Activated CD8-positive, alpha-beta T cell treated with anti-CD3 and anti-CD28 coated beads for 36 hours (primary cell): Measurements from ENCODE around the gene CYP46A1. TPM values are rescaled to one million over a fixed set of nuclear protein-coding genes. Genes with fewer than 3 reads are reported as not detected.
"Not testable (repeated sequence)": the region's sequence is repeated elsewhere in the genome, so short reads cannot be mapped to it uniquely, and the experiment has no call there.

Experiments
- ATAC-seq: fragments of 200-7000 bp; cut with Tn5 transposase; one replicate; pipeline ENCODE4 v1.10.0; 2021; ENCODE audit warnings: mild to moderate bottlenecking, moderate library complexity
- CTCF ChIA-PET: fragments of 350-600 bp; sonication (Branson Sonifier 250); formaldehyde crosslinking; loops from one replicate; lab custom pipeline; 2021; ENCODE audit warnings: antibody characterized with exemption; lab: Charles Lee
- POLR2A ChIA-PET: fragments of 350-600 bp; sonication (Branson Sonifier 250); formaldehyde crosslinking; loops from one replicate; lab custom pipeline; 2021; ENCODE audit warnings: antibody characterized with exemption; lab: Charles Lee
- DNase-seq: peaks from one replicate; pipeline ENCODE4 v3.0.0-alpha.2; 2020
- H3K27ac Mint-ChIP-seq: one replicate; pipeline ENCODE4 v1.8.0; 2021; ENCODE audit warnings: mild to moderate bottlenecking, mixed read lengths
- H3K27me3 Mint-ChIP-seq: one replicate; pipeline ENCODE4 v1.8.0; 2021; ENCODE audit warnings: mixed read lengths
- H3K36me3 Mint-ChIP-seq: one replicate; pipeline ENCODE4 v1.8.0; 2021; ENCODE audit warnings: low read depth, mixed read lengths
- H3K4me1 Mint-ChIP-seq: one replicate; pipeline ENCODE4 v1.8.0; 2021; ENCODE audit warnings: low read depth, mixed read lengths
- H3K4me3 Mint-ChIP-seq: one replicate; pipeline ENCODE4 v1.8.0; 2021; ENCODE audit warnings: mild to moderate bottlenecking, moderate library complexity, mixed read lengths
- H3K9me3 Mint-ChIP-seq: one replicate; pipeline ENCODE4 v1.8.0; 2021; ENCODE audit warnings: mixed read lengths
- CTCF ChIP-seq: fragments of 200-600 bp; IDR thresholded peaks from one replicate; pipeline ENCODE4 v1.8.0; 2022; ENCODE audit warnings: antibody characterized with exemption, mild to moderate bottlenecking
- intact Hi-C: fragments of 100-400 bp; cut with micrococcal nuclease; formaldehyde crosslinking; loops from one replicate; pipeline ENCODE4 v1.10.0; 2022
- total RNA-seq, 2 experiments: library from RNA; stranded (reverse); gene quantifications; one replicate each; pipeline ENCODE4 v1.2.3, GENCODE V29; 2021

Gene CYP46A1
- total RNA-seq, 2 experiments from 2014 or later, result 0.16 to 0.20 TPM

- intact Hi-C loops, result no loop called here
- DNase-seq (no peak), ATAC-seq (no peak)
- Mint-ChIP-seq H3K27me3 (peaks cover 6% of the 10 kb centered on the region), H3K36me3 (no peaks in the 10 kb centered on the region), H3K4me1 (no peaks in the 10 kb centered on the region), H3K9me3 (no peaks in the 10 kb centered on the region), H3K4me3 (no peak overlapping the region), H3K27ac (no peak overlapping the region)
- ChIA-PET CTCF (no interaction called here), POLR2A (no interaction called here)
- no peak for TF ChIP-seq CTCF
Observed at GRCh38 chr14:99759546-99759925, 75.4 kb downstream of the CYP46A1 start.

DNA sequence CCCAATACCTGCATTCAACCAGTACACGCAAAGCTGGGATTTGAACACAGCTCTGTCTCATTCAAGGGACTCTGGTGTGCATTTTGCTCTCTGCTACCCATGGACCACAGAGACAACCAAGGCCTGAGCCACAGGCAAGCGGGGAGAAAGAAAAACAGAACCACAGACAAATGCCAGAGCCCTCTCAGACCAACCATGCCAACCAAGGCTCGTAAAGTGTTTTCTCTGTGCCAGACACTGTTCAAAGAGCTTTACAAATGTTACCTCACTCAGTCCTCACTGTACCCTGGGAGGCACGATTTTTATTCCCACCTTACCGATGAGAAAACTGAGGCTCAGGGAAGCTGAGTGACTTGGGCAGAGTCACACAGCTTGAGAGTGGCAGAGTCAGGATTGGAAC is 76.7 kb downstream of the CYP46A1 start:
- Mint-ChIP-seq H3K27ac (no peak overlapping the region), H3K27me3 (peaks cover 4% of the 10 kb centered on the region), H3K9me3 (no peaks in the 10 kb centered on the region), H3K4me3 (no peak overlapping the region), H3K36me3 (no peaks in the 10 kb centered on the region), H3K4me1 (no peaks in the 10 kb centered on the region)
- TF ChIP-seq CTCF, result no peak
- intact Hi-C loops, result no loop called here
- DNase-seq (no peak), ATAC-seq (no peak)
- CTCF ChIA-PET, result interaction anchor here (1.1 kb wide), 1 partner anchor 185 kb away, joined by 3 read pairs; no protein-coding TSS in a partner anchor
- POLR2A ChIA-PET, result no interaction called here

- DNase-seq, H3K4me3 Mint-ChIP-seq, H3K27ac Mint-ChIP-seq, POLR2A ChIA-PET, CTCF ChIA-PET, H3K27me3 Mint-ChIP-seq, intact Hi-C loops, H3K9me3 Mint-ChIP-seq, ATAC-seq, H3K4me1 Mint-ChIP-seq, H3K36me3 Mint-ChIP-seq: not testable (repeated sequence)
Observed at GRCh38 chr14:99762911-99763310, 78.8 kb downstream of the CYP46A1 start.

GRCh38 chr14:99763527-99764221 is 79.6 kb downstream of the CYP46A1 start:
- H3K27me3 Mint-ChIP-seq, result peaks cover 1% of the 10 kb centered on the region
- no peak for ATAC-seq
- no peak for TF ChIP-seq CTCF
- no peaks in the 10 kb centered on the region for H3K36me3 Mint-ChIP-seq
- no peaks in the 10 kb centered on the region for H3K9me3 Mint-ChIP-seq
- no peak for DNase-seq
- H3K4me3 Mint-ChIP-seq, result no peak overlapping the region
- H3K27ac Mint-ChIP-seq, result no peak overlapping the region
- POLR2A ChIA-PET, result no interaction called here
- no peaks in the 10 kb centered on the region for H3K4me1 Mint-ChIP-seq
- CTCF ChIA-PET, result no interaction called here
- intact Hi-C loops, result no loop called here

DNA sequence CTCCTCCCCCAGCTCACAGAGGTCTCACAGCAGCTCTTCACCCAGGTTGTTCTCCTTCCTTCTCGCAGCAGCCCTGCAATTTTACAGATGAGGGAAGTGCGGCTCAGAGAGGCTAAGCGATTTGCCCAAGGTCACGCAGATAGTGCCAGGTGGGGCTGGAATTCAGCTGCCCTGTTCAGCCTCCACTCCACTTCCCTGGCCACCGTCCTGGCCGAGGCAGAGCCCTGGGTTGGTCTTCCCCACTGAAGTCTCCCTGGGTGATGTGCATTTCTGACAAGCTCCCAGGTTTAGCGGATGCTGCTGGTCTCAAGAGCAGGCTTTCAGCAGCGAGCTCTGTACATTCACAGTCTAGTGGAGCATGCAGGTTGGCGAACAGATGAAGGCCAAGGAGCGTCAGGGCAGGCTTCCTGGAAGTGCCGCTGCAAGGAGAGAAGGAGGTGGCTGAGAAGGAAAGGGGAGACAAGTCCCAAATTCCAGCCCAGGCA is 80.2 kb downstream of the CYP46A1 start:
- Mint-ChIP-seq H3K36me3 (no peaks in the 10 kb centered on the region), H3K9me3 (no peaks in the 10 kb centered on the region), H3K4me3 (no peak overlapping the region), H3K27me3 (peaks cover 1% of the 10 kb centered on the region), H3K27ac (no peak overlapping the region), H3K4me1 (no peaks in the 10 kb centered on the region)
- TF ChIP-seq CTCF, result no peak
- POLR2A ChIA-PET, result no interaction called here
- ATAC-seq, result no peak
- no peak for DNase-seq
- intact Hi-C loops, result no loop called here
- CTCF ChIA-PET, result no interaction called here
